Peyer's patch (tissue), 4 donors: Measurements from ENCODE around the gene CEP128. TPM values are rescaled to one million over a fixed set of nuclear protein-coding genes. Genes with fewer than 3 reads are reported as not detected.

ENCODE experiments used
- DNase-seq, 3 donors: peaks; one replicate each; pipeline ENCODE4 v3.0.0-alpha.2; 2017 to 2019
- H3K27ac ChIP-seq, 4 donors: fragments of 200-600 bp; sonication (generic); one replicate each; pipeline ENCODE4 v1.5.1; 2016 to 2019
- H3K27me3 ChIP-seq, 2 donors: fragments of 200-600 bp; sonication (generic); one replicate each; pipeline ENCODE4 v1.5.1; 2019
- H3K36me3 ChIP-seq, 3 donors: fragments of 200-600 bp; sonication (generic); one replicate each; pipeline ENCODE4 v1.5.1; 2016 to 2019
- H3K4me1 ChIP-seq, 4 donors: fragments of 200-600 bp; sonication (generic); one replicate each; pipeline ENCODE4 v1.5.1; 2016 to 2019
- H3K4me3 ChIP-seq, 4 donors: fragments of 200-600 bp; sonication (generic); 1 replicate in 3 of 4; 2 replicates in 1 of 4; pipeline ENCODE4 v1.5.1; 2016 to 2019; ENCODE audit warnings: mild to moderate bottlenecking in 1 of 4
- H3K9me3 ChIP-seq, 4 donors: fragments of 200-600 bp; sonication (generic); one replicate each; pipeline ENCODE4 v1.5.1; 2016 to 2019; ENCODE audit warnings: mild to moderate bottlenecking in 1 of 4
- CTCF ChIP-seq, 6 experiments: fragments of 450-650 bp in 4 of 6; fragments of 200-600 bp in 2 of 6; sonication (generic) in 1 of 6; IDR thresholded peaks; one replicate each; pipeline ENCODE4 v1.5.1; 2017 to 2019; ENCODE audit warnings: antibody characterized with exemption in 6 of 6, mild to moderate bottlenecking in 3 of 6, moderate library complexity in 1 of 6
- POLR2A ChIP-seq, 2 donors: fragments of 450-650 bp; IDR thresholded peaks; one replicate each; pipeline ENCODE4 v1.5.1; 2017; ENCODE audit warnings: antibody characterized with exemption in 2 of 2, mild to moderate bottlenecking in 2 of 2, moderate library complexity in 2 of 2
- total RNA-seq, 4 donors: library from RNA; depleted of rRNA; stranded (reverse); fragments of >200 nt; gene quantifications; one replicate each; pipeline ENCODE4 v1.1.0, GENCODE V29; 2016

Gene CEP128
- total RNA-seq, 4 donors from 2014 or later = 5.9 to 51.2 (median 6.7) TPM

GRCh38 chr14:80839743-80840142 lies 101.8 kb downstream of the CEP128 start:
- DNase-seq = no peak
- Histone ChIP-seq H3K27me3 (no peaks in the 10 kb centered on the region), H3K27ac (no peak overlapping the region), H3K4me3 (no peak overlapping the region), H3K36me3 (no peaks in the 10 kb centered on the region), H3K4me1 (no peaks in the 10 kb centered on the region), H3K9me3 (no peaks in the 10 kb centered on the region)
- no peak for TF ChIP-seq POLR2A (IDR thresholded peaks at IDR 0.05)
- no peak for TF ChIP-seq CTCF (IDR thresholded peaks at IDR 0.05)

DNA sequence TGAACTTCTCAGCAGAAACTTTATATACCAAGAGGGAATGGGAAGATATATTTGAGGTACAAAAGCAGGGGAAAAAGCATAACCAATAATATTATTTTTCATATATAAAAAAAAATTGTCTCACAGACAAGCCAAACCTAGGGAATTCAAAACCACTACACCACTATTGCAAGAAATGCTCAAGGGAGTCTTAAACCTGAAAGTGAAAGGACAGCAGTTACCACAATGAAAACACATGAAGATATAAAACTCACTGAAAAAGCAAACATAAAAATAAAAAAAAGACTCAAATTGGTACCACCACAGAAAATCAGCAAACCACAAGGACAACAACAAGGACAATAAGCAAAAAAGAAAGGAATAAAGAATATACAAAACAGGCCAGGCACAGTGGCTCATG lies 131.9 kb downstream of the CEP128 start:
- H3K36me3 ChIP-seq = no peaks in the 10 kb centered on the region
- H3K4me3 ChIP-seq = no peak overlapping the region
- no peaks in the 10 kb centered on the region for H3K4me1 ChIP-seq
- no peaks in the 10 kb centered on the region for H3K9me3 ChIP-seq
- H3K27me3 ChIP-seq = no peaks in the 10 kb centered on the region
- DNase-seq = no peak
- TF ChIP-seq CTCF (IDR thresholded peaks at IDR 0.05) = no peak
- no peak for TF ChIP-seq POLR2A (IDR thresholded peaks at IDR 0.05)
- no peak overlapping the region for H3K27ac ChIP-seq

GRCh38 chr14:80805136-80805535 lies 136.4 kb downstream of the CEP128 start:
- H3K27me3 ChIP-seq = no peaks in the 10 kb centered on the region
- H3K36me3 ChIP-seq = no peaks in the 10 kb centered on the region
- no peak overlapping the region for H3K27ac ChIP-seq
- H3K4me3 ChIP-seq = no peak overlapping the region
- H3K9me3 ChIP-seq = no peaks in the 10 kb centered on the region
- no peaks in the 10 kb centered on the region for H3K4me1 ChIP-seq
- no peak for DNase-seq
- no peak for TF ChIP-seq CTCF (IDR thresholded peaks at IDR 0.05)
- no peak for TF ChIP-seq POLR2A (IDR thresholded peaks at IDR 0.05)

DNA sequence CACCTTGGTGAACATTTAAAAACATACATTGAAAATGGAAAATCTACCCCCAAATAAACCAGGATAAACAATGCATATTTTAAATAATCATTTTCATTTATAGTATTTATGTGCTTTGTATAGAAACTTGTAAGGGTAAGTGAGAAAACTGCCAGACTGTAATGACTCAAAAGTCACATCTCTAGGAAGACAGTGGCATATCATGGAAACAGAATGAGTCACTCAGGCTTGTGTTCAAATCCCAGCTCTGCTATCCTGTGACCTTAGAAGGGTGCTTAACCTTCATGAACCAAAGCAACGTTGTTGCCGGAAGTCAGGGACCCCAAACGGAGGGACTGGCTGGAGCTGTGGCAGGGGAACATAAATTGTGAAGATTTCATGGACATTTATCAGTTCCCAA lies 142.7 kb downstream of the CEP128 start:
- Histone ChIP-seq H3K27ac (no peak overlapping the region), H3K27me3 (no peaks in the 10 kb centered on the region), H3K36me3 (no peaks in the 10 kb centered on the region), H3K4me1 (no peaks in the 10 kb centered on the region), H3K4me3 (no peak overlapping the region), H3K9me3 (peaks cover 0 to 4% (median 0%) of the 10 kb centered on the region in 4 donors)
- DNase-seq = no peak
- TF ChIP-seq POLR2A (IDR thresholded peaks at IDR 0.05) (no peak), CTCF (IDR thresholded peaks at IDR 0.05) (no peak)

GRCh38 chr14:80798211-80798610 lies 143.3 kb downstream of the CEP128 start:
- Histone ChIP-seq H3K4me3 (no peak overlapping the region), H3K9me3 (peaks cover 0 to 4% (median 0%) of the 10 kb centered on the region in 4 donors), H3K27me3 (no peaks in the 10 kb centered on the region), H3K27ac (no peak overlapping the region), H3K36me3 (no peaks in the 10 kb centered on the region), H3K4me1 (no peaks in the 10 kb centered on the region)
- no peak for DNase-seq
- TF ChIP-seq POLR2A (IDR thresholded peaks at IDR 0.05) (no peak), CTCF (IDR thresholded peaks at IDR 0.05) (no peak)

DNA sequence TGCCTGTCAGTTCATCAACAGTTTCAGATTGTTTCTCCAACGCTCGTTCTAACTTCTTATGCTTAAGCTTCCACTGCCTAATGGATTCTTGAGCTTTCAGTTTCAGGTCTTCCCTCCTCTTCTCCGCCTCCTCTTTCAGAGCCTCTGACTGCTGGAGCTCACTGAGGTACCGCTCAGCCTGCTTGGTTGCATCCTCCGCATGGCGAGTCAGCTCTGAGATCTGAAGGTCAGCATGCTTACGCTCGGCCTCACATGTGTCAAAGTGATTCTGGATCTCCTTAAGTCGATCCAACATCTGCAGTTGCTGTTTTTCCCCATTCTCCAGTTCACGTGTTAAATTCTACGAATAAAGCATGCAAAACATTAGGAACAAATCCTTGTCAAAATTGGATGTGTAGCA lies 148.8 kb downstream of the CEP128 start:
- H3K36me3 ChIP-seq = no peaks in the 10 kb centered on the region
- no peak for TF ChIP-seq POLR2A (IDR thresholded peaks at IDR 0.05)
- no peak for TF ChIP-seq CTCF (IDR thresholded peaks at IDR 0.05)
- no peaks in the 10 kb centered on the region for H3K9me3 ChIP-seq
- H3K27me3 ChIP-seq = no peaks in the 10 kb centered on the region
- no peak overlapping the region for H3K4me3 ChIP-seq
- no peak for DNase-seq
- no peaks in the 10 kb centered on the region for H3K4me1 ChIP-seq
- no peak overlapping the region for H3K27ac ChIP-seq
